ENCODE measurements around the gene DCAF11. TPM values are rescaled to one million over a fixed set of nuclear protein-coding genes. Genes with fewer than 3 reads are reported as not detected.
A peak's percentile ranks its signal among the peaks of the same experiment; 100 is the strongest.

Gene DCAF11
- polyA plus RNA-seq, 3 donors: 82.2 to 96.2 (median 92.8) TPM

DNA sequence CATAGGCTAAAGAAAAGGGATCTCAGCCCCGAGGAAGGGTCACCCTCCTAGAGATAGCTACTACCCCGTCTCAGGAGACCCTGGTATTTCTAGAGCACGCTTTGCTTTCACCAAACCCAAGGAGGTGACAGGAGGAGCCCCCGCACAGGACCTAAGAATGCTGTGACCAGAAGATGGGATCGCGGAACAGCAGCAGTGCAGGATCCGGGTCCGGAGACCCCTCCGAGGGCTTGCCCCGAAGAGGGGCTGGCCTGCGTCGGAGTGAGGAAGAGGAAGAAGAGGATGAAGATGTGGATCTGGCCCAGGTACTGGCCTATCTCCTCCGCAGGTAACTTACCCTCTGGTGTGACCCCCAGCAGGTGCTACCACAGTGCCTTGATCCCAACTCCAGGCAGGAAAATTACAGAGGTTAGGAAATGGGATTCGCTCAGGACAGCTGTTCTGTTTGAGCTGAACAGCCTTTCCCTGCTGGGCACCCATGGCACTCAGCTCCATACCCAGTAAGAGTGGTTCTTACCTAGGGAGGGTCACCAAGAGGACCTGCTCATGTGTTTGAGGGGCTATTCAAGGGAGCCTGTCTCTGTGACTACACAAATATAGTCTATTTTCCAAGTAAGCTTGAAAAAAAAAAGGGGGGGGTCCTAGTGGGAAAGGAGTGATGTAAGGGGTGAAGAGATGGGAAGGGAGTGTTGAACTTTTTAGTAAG is 998 bp downstream of the DCAF11 start:
- no peak for DNase-seq

GRCh38 chr14:24116128-24116814 is 1.7 kb downstream of the DCAF11 start:
- DNase-seq: no peak

DNA sequence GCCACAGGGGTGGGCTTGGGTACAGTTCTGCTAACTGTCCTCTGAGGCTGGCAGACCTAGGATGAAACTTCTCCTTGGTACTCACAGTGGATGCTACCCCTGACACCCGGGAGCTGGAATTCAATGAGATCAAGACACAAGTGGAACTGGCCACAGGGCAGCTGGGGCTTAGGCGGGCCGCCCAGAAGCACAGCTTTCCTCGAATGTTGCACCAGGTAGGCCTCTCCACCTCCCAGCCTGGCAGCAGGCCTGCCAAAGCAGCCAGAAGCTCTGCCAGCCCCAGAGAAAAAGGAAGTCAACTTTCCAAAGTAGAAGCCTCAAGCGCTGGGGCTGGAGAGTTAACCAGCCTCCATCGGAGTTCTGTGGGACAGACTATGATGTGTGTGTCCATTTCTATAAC is 2.6 kb downstream of the DCAF11 start:
- no peak for DNase-seq

DNA sequence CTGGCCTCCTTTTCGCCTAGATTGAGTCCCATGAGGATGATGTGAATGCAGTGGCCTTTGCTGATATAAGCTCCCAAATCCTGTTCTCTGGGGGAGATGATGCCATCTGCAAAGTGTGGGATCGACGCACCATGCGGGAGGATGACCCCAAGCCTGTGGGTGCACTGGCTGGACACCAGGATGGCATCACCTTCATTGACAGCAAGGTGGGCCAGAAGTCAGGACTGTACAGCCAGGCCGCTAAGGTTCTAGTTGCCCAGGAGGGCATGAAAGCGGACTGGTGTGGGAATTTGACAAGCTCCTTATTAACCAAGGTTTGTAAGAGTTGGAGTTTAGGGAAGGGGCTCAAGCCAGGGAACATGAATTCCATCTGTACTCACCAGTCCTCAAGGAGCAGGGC is 5.1 kb downstream of the DCAF11 start:
- no peak for DNase-seq

DNA sequence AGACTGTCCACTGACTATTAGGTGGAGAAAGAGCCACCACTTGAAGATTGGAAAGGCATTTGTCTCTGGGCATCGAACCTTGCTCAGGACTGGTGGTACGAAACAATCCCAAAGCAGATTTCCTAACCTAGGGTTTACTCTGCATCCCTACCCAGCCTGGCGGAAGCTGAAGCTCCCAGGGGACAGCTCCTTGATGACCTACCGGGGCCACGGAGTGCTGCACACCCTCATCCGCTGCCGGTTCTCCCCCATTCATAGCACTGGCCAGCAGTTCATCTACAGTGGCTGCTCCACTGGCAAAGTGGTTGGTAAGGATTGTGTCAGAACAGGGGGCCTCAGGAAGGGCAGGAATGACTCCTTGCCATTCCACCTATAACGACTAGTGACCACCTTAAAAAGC is 6.6 kb downstream of the DCAF11 start:
- DNase-seq: no peak

- no peak for DNase-seq
Observed at GRCh38 chr14:24122416-24122815, 7.8 kb downstream of the DCAF11 start.

GRCh38 chr14:24122898-24123297 is 8.3 kb downstream of the DCAF11 start:
- no peak for DNase-seq

GRCh38 chr14:24123424-24124417 is 9.1 kb downstream of the DCAF11 start:
- DNase-seq: no peak

GRCh38 chr14:24126939-24127338 is 12.4 kb downstream of the DCAF11 start:
- no peak for DNase-seq

GRCh38 chr14:24127673-24128072 is 13.1 kb downstream of the DCAF11 start:
- DNase-seq: no peak

DNA sequence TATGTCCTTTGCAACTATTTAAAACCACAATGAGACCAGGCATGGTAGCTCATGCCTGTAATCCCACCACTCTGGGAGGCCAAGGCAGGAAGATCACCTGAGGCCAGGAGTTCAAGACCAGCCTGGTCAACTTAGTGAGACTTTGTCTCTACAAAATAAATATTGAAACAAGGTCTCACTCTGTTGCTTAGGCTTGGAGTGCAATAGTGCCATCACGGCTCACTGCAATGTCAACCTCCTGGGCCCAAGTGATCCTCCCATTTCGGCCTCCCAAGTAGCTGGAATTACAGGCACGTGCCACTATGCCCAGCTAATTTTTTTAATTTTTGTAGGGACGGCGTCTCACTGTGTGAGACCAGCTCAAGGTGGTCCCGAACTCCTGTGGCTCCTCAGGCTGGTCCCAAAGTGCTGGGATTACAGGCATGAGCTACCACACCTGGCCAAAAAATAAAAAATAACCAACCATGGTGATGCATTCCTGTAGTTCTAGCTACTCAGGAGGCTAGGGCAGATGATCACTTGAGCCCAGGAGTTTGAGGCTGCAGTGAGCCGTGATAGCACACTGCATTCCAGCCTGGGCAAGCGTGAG is 14.9 kb downstream of the DCAF11 start:
- DNase-seq: no peak

GRCh38 chr14:24130380-24130716 is 15.8 kb downstream of the DCAF11 start, which contains the start of gene FITM1:
TSS of gene FITM1 (plus strand) at chr14:24130659. CDS start at chr14:24131564, 905 bp downstream.
- DNase-seq: no peak

GRCh38 chr14:24130717-24131548 is 16.4 kb downstream of the DCAF11 start:
- DNase-seq: no peak

DNA sequence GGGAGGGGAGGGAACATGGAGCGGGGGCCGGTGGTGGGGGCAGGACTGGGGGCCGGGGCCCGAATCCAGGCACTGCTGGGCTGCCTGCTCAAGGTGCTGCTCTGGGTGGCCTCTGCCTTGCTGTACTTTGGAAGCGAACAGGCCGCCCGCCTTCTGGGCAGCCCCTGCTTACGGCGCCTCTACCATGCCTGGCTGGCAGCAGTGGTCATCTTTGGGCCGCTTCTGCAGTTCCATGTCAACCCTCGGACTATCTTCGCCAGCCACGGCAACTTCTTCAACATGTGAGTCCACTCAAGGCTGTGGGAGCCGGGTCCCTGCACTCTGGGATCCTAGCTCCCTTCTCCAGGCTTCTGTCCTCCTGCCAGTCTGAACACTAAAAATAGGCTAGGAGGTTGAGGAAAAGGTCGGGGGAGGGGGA is 17.0 kb downstream of the DCAF11 start:
- no peak for DNase-seq

DNA sequence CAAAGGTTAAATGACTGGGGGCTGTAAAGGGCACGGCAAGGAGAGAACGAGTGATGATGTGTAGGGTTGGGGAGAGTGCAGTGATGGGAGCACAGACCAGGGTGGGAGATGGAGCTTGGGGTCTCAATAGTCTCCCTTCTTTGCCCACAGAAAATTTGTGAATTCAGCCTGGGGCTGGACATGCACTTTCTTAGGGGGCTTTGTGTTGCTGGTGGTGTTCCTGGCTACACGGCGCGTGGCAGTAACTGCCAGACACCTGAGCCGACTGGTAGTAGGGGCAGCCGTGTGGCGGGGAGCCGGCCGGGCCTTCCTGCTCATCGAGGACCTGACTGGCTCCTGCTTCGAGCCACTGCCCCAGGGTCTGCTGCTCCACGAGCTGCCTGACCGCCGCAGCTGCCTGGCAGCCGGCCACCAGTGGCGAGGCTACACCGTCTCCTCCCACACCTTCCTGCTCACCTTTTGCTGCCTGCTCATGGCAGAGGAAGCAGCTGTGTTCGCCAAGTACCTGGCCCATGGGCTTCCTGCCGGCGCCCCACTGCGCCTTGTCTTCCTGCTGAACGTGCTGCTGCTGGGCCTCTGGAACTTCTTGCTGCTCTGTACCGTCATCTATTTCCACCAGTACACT is 17.6 kb downstream of the DCAF11 start:
- DNase-seq: no peak

DNA sequence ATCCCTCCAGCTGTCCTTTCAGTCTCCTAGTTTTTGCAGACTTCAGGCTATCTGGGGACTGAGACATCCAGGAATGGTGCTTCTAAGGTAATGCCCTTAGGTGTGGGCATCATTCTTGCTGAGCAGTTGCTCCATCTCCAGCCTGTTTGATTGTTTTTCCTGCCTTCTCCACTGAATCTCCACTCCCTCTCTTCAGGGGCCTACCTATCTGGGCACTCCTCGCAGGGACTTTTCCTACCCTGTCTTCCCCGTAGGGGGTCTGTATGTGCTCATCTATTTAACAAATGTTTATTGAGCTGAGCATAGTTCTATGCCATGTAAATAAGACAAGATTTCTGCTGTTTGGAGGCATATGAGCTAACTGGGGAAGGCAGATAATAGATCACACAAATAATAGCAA is 18.4 kb downstream of the DCAF11 start:
- DNase-seq: no peak

DNA sequence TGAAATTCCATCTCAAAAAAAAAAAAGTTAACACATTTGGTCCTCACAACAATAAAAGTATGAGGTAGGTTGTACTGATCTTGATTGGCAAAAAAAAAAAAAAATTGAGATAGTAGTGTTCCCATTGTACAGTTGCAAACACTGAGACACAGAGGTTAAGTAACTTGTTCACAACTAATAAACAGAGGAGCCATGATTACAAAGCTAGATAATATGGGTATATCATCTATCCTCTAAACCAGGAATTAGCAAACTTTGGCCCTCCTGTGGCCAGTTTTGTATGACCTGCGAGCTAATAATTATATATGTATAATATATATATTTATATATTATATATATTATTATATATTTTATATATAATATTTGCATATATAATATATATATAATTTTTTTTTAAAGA is 19.2 kb downstream of the DCAF11 start:
- DNase-seq: no peak

GRCh38 chr14:24135584-24135833 is 20.9 kb downstream of the DCAF11 start:
- no peak for DNase-seq

DNA sequence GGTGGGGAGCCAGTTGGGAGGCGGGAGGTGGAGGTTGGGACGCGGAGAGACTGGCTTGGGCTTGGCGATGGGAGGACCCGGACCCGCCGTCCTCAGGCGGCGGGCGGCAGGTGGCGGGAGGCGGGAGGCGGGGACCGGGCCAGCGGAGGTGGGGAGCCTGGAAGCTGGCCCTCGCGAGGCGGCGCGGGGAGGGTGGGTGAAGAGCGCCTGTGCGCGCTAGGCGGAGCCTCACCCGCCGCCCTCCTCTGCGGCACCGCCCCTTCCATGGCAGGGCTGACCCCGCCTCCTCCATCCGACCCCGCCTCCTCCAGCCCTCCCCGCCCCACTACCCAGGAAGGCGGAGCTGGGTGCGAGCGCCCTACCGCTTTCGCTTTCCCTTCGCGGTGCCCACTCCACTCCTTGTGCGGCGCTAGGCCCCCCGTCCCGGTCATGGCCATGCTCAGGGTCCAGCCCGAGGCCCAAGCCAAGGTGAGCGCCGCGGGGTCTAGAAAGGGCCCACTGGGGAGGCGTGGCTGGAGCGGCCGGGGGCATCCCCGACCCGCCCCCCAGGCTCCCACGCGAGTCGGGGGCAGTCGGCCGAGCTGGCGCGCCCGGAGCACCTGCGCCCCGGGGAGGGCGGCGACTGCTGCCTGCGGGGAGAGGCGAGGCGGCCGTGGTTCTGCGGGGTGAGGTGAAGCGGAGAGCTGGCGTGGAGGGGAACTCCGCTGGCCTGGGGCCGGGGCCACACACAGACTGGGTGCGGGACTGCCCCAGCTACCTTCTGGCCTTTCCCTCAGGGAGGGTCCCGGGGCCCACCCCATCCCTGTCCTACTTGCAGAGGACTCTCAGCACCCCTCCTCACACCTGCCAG is 21.5 kb downstream of the DCAF11 start, which contains the start of gene PSME1:
Gene PSME1, plus strand, starts transcription at position 361 of the 850 bp plus-strand sequence. Its CDS starts 69 bp downstream, at position 430.
- peak; percentile 90 for DNase-seq

All from renal pelvis (tissue), 4 donors.